ENCODE results near the gene KIF3A.

KIF3A gene

GRCh38 chr5:132770476-132771159 lies 33.3 kb upstream of the KIF3A start:
- no peak for DNase-seq (ENCODE audit: low spot score)

- DNase-seq (ENCODE audit: low spot score): no peak
These were observed 31.1 kb upstream of the KIF3A start for GRCh38 chr5:132768485-132768868.

GRCh38 chr5:132767150-132767549 lies 29.8 kb upstream of the KIF3A start:
- DNase-seq (ENCODE audit: low spot score): no peak

GRCh38 chr5:132766806-132767055 lies 29.4 kb upstream of the KIF3A start:
- DNase-seq (ENCODE audit: low spot score): no peak

- no peak for DNase-seq (ENCODE audit: low spot score)
These were observed 28.9 kb upstream of the KIF3A start for GRCh38 chr5:132766020-132766805.

GRCh38 chr5:132765311-132766019 lies 28.1 kb upstream of the KIF3A start:
- DNase-seq (ENCODE audit: low spot score): no peak

GRCh38 chr5:132764671-132765238 lies 27.4 kb upstream of the KIF3A start:
- DNase-seq (ENCODE audit: low spot score): no peak

GRCh38 chr5:132764051-132764450 lies 26.7 kb upstream of the KIF3A start:
- no peak for DNase-seq (ENCODE audit: low spot score)

GRCh38 chr5:132763181-132764036 lies 26.1 kb upstream of the KIF3A start:
- DNase-seq (ENCODE audit: low spot score): no peak

GRCh38 chr5:132762246-132763000 lies 25.1 kb upstream of the KIF3A start:
- DNase-seq (ENCODE audit: low spot score): no peak

GRCh38 chr5:132761321-132762240 lies 24.2 kb upstream of the KIF3A start:
- no peak for DNase-seq (ENCODE audit: low spot score)

GRCh38 chr5:132760601-132761317 lies 23.4 kb upstream of the KIF3A start:
- DNase-seq (ENCODE audit: low spot score): no peak

GRCh38 chr5:132760049-132760420 lies 22.7 kb upstream of the KIF3A start:
- no peak for DNase-seq (ENCODE audit: low spot score)

- no peak for DNase-seq (ENCODE audit: low spot score)
These were observed 22.0 kb upstream of the KIF3A start for GRCh38 chr5:132759114-132760048.

- DNase-seq (ENCODE audit: low spot score): no peak
These were observed 21.1 kb upstream of the KIF3A start for GRCh38 chr5:132758451-132758850.

GRCh38 chr5:132756542-132756941 lies 19.2 kb upstream of the KIF3A start:
- no peak for DNase-seq (ENCODE audit: low spot score)

GRCh38 chr5:132754947-132755346 lies 17.6 kb upstream of the KIF3A start:
- no peak for DNase-seq (ENCODE audit: low spot score)

- DNase-seq (ENCODE audit: low spot score): no peak
These were observed 16.8 kb upstream of the KIF3A start for GRCh38 chr5:132754111-132754510.

Measured in iPS-NIHi11 (cell line).